Daoy (cell line): ENCODE measurements around the gene FBXL4. TPM values are rescaled to one million over a fixed set of nuclear protein-coding genes. Genes with fewer than 3 reads are reported as not detected.

Source experiments
- DNase-seq: peaks from one replicate; pipeline ENCODE4 v3.0.0-alpha.2; 2015; ENCODE audit warnings: low read depth
- total RNA-seq: library from RNA; depleted of rRNA; stranded (reverse); fragments of >200 nt; shearing (Covaris generic); gene quantifications from 2 replicates; pipeline ENCODE4 v1.2.3, GENCODE V29; 2014; rRNA removed

Gene FBXL4
- 4.7 and 8.8 TPM in 2 replicates for total RNA-seq

DNA sequence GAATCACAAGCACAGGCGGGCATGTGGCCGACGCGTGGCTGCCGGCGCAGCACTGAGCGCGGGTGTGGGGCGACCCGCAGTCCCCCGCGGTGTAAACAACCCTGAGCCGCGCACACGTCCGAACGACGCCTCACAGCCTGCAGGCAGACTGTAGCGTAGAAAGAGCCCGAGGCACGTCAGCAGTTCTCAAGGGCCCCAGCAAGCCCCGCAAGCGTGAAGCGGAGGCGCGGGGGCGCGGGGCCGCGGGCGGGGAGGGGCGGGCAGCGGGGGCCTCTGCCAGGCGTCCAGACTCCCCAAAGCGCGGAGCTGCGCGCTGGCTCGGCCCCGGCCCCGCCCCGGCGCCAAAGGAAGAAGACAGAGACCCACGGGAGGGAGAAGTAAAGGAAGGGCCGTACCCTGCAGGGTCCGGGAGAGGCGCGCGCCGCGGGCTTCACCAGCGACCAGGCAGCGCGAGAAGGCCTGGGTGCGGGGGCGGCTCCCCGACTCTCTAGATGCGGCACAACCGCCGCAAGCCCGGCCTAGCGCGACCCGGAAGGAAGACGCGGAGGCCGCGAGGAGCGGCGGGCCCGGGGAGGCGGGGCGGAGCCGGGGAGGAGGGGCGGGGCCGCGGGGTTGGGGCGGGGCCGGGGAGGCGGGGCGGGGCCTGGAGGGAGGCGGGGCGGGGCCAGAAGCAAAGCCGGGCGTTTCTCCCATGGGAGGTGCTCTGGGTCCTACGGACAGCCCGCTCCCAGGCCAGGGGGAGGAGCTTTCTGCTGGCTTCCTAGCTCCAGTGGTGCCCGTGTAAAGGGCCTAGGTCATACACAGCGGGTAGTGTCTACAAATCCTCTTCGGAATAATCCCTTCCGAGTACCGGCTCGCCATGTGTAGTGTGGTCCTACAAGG, at the start of gene FBXL4:
Gene FBXL4, minus strand, starts transcription at position 536 of the 882 bp plus-strand sequence. CDS start 20,958 bp downstream, outside the sequence.
- peak; percentile 80 for DNase-seq

DNA sequence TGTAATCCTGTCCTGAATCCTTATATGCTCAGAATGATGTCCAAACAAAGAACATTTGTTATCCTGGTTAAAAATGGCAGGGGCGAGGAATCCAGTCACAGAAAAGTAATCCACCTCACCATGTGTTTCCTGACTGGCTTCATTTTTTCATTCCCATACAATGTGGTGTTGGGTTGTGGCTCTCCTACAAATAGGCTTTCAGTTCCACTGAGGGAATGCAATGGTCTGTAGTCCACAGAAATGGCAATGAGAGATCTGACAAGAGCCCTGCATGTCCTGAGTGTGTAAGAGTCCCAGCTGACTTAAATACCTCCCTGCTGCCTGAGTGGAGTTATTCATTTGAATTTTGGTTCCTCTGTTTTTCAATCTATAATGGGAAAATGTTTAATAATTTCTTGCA, 47.4 kb upstream of the FBXL4 start:
- no peak for DNase-seq

DNA sequence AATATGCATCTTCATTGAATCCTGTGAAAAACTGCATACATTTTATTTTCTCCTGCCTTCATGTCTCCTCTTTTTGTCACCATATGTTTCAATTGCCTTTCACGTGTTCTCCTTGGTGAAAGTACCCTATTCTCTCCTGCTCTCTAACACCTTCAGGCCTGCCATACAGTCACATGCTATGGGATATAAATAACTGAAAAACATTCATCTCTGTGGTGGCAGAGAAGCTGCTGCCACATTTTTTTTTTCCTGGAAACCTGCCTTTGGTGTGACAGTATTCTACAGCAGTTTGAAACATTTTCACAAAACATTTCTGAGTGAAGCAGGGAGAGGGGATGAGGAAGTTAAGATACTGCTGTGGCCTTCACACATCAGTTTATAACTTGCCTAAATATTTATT, 44.8 kb upstream of the FBXL4 start:
- no peak for DNase-seq

DNA sequence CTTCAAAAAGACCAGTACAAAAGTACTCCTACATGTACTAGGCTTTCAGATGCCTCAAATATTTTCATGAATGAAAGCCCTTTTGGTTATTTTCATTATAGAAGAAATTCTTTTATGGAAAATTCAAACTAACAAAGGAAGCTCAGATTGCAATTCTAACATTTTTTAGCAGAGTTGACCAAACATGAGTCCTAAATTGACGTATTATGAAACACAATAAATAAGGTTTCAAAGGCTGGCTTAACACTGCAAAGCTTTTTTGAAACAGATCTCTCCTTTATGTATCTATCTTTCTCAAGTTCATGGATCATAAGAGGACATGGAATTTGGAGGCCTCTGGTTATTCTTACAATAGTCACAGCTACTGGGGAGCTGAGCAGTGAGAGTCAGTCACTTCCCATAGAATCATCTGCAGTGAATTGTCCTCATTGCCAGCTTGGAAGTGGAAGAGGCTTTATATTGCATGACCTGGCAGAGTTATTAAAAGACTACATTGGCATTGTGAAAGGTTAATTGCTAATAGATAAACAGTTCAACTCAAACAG, 38.4 kb upstream of the FBXL4 start:
- DNase-seq = no peak

DNA sequence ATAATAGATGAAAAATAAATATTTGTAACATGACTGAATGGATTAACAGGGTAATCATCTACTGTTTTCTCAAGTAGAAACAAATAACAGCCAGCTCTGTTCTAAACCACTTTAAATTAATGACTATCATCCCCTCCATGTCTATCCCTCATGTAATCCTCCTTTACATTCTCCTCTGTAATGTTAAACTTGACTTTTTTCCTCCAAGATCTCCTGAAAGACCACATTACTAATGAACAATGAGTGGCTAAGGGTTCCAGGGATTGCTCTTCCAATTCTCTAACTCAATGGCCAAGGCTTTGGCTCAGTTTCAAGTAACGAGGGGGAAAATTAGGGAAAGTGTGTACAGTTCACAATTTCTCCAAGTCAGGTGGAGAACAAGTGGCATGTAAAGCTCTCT, 37.6 kb upstream of the FBXL4 start:
- no peak for DNase-seq

DNA sequence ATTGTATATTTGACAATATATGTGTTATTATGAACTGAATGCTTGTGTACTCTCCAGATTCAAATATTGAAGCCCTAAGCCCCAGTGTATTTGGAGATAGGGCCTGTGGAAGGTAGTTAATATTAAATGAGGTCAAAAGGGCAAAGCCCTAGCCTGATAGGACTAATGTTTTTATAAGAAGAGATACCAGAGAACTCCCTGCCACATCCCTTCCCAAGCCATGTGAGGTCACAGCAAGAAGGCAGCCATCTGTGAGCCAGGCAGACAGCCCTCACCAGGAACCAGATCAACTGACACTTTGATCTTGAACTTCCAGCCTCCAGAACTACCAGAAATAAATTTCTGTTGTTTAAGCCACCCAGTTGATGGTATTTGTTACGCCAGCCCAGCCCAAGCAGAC, 36.4 kb upstream of the FBXL4 start:
- no peak for DNase-seq

DNA sequence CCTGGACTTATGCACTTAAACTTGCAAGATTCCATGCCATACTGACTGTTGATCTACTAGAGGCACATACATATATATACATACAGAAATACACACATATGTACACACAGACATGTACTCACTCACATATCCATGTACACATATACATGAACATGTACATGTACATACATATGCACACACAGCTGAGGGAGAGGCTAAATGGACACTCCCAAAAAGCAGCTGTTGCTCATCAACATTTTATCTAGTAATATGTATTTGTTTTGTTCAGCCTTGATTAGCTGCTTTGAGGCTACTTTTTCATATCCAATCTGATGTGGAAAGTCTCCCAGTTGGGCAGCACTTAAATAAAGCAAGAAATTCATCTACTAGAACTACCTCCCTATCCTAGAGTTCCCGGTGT, 33.7 kb upstream of the FBXL4 start:
- no peak for DNase-seq

DNA sequence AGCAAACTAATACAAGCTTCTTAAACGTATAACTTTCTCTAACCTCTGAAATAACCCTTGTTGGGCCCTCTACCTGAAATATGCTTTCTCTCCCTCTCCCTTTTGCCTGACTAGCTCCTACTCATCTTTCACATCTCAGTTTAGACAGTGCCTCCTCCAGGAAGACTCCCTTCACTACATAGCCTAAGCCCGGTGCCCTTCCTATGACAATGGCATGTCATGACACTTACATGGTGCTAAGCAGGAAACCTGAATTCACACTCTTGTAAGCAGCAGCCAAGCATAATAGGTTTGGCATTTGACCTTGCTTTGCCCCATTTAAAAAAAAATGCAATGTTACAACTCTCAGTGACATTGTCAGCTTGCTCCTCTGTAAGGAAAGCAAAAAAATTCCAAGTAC, 33.1 kb upstream of the FBXL4 start:
- DNase-seq = no peak

DNA sequence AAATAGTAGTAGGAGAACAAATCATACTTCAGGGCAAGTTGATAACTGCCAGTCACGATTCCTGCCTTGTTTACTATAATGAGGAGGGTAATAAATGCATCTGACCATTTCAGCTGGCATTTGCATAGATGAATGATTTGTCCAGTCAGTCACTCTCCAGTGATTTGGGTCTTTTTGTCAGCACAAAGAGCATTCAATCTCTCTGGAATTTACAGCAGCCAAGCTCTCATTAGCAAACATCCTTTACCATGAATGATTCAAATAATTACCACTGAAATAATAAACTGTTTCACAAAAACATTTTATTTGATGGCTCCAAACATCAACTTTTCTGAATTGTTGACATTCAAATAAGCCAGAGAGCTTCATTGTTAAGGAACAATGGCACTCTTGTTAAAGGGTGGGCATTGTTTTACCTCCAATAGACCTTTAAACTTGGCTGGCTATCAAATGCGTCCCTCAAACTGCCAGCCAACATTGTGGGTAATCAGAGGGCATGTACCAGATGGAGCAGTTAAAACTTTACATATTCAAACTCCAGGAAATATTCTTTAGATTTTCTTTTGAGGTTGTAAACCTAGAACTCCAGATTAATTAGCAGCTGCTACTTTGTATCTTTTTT, 30.0 kb upstream of the FBXL4 start:
- no peak for DNase-seq

DNA sequence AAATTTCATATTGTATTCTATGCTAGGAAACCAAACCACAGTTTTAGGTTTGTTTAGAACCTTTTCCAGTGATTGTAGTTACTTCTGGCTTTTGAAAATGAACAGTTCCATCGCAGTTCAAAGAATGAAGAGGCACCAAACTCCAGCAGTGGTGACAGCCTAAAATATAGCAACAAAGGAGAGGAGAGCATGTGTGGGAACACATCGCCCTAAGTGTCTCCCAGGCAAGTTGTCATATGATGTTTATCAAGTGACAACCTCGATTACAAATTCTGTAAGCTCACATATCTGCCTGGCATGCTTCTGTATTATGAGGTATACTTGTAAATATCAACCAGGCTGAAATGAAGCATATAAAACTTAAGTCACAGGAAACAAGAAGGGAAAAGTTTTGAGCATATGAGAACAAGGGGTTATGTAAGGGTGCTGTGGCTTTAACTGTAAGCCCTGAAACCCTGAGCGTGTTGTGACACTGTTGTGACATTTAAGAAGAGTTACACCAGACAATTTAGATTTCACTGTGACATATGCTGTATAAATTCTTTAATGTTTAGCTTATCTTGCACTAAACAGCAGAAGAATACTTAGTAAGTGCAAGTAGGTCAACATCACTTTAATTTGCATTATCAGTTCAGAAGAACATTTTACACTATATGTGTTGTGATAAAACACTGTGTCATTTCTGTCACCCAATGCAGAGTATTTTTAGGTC, 29.1 kb upstream of the FBXL4 start:
- no peak for DNase-seq

DNA sequence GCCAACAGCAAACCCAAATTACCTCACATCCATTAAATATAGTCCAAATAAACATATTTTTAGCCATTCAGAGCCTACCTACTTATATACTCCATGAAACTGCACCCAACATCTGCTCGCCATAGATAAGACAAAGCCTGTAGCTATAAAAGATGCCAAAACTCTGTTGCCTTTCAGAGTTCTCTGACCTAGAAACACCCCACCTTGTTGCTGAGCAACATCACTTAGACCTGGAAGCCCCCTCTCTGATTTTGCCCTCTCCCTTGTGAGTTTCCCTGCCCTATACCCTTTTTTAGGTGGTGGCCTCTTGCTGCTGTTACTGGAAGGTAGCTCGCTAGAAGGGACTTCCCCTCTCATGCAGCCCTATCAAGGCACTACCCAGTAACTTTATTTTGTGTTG, 27.7 kb upstream of the FBXL4 start:
- no peak for DNase-seq

DNA sequence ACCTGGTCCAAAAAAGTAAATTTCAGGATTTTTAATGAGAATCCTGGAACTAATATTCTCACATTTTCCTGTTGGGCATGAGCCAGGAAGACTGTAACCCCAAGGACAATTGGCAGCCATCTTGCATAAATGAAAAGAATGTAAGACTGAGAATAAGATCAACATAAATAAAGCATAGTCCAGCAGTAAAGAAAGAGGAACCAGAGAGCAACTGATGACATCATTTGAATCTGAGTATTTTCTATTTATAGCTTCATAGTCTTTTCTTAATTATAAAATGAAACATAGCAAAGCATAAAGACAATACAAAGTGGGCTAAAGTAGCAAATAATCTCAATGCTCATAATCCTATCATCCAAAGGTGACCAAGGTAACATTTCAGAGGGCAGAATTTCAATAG, 26.6 kb upstream of the FBXL4 start:
- DNase-seq = no peak

DNA sequence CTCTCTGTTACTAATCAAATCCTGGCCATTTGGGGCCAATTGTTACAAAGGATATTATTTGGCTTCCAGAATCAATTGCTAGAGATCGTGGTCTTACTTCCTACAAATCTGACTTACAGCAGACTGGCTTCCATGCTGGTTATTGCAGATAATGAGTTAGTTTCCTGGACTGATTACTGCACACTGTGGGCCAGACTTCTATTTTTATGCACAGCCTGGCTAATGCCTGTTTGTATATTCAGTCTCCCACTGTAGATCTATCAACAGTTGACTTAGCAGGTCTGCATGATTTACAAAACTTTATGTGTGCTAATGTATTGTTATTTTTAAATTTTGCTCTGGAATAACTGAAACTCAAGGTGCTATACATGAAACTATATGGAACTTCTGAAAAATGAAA, 25.8 kb upstream of the FBXL4 start:
- DNase-seq = no peak

DNA sequence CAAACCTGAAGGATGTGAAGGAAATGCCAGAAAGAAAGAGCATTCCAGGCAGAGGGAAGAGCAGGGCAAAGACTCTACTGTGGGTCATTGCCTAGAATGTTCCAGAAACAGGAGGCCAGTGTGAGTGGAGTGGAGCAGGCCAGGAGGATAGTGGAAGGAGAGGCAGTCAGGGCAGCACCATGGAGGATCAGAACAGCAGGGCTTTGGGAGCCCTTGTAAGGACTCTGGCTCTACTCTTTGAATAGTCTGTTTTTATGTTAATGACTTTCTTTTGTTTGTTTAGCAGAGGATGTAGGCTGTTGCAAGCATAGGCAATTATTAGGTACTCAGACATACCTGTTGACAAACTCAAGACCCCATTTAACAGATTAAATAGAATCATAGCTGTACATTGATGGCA, 23.6 kb upstream of the FBXL4 start:
- DNase-seq = no peak

DNA sequence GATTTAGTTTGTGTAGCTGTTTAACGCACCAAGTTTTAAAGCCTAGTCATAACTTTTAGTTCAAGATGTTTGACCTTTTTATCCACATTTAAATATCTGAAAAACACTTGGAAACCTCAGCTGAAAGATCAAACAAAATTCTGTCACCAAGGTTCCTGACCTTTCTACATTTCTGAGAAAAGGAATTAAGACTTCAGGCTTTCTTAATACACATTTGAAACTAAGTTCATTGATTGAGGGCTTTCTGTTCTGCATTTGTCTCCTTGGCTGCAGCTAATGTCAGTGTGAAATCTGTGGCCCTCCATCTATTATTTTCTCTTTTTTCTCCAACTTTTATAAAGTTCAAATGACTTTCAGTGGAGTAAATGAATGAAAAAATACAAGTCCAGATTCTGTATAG, 22.7 kb upstream of the FBXL4 start:
- no peak for DNase-seq

DNA sequence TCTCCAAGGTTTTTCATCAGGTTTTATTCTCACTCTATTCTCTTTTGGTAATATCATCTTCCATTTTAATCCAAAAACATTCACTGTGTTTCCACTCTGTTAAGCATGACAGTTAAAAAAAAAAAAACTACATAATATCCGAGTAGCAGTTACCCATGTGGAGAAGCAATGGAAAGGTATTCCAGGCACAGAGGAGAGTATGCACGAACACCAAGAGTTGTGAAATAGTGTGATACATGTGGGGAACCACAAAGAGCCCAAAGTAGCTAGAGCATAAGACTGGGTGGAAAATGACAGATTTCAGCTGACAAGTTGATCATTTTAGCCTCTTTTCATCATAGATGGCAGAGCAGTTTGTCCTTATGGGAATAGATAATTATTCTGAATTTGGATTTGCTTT, 19.9 kb upstream of the FBXL4 start:
- DNase-seq = no peak

DNA sequence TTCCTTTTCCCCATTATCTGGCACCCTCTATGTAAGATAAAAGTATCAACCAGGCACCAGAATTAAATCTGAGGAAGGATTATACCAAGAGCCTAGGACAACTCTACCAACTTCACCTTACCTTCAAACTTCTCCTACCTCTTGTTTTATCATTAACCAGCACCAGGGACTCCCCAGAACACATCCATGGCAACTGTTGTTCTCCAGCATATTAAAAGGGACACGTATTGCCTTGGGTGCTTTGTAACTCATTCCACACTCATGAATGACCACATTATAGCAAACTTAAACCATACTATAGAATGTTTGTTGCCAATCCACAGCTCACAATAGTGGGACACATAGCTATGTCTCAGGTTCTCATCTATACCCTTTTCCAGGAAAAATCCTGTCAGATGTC, 11.9 kb upstream of the FBXL4 start:
- no peak for DNase-seq

DNA sequence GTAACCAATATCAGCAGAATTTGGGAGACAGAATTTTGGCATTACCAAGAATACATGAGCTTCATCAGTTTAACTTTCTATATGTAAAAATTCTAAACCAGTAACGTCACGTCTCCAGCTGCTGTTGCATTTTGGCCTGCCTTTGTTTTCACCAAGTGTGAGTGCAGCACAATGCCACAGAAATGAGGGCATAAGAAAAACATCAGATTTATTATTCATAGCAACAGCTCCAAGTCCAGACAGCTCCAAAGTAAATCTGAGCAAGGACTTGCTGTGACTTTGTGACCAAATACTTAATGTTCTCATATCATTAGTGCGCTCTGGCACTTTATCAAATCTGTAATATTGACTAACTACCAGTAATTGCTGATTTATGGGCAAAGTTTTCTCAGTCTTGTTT, 11.0 kb upstream of the FBXL4 start:
- DNase-seq = no peak

DNA sequence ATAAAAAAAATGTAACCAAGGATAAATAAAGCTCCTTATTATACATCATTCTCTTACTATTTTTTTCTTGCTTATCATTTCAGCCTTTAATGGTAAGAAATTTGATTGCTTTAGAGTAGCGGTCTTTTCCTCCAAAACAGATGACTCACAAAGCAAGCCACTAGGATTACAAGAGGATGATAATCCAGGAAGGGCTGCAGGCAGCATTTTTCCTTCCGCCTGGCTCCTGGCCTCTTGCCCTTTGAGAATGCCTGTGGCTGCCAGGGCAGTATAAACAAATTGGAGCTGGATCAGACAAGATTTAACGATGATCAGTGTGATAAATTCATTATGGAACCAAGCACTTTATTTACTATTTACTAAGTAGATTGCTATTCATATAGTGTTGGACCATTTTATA, 9.7 kb upstream of the FBXL4 start:
- peak; percentile 56 for DNase-seq

DNA sequence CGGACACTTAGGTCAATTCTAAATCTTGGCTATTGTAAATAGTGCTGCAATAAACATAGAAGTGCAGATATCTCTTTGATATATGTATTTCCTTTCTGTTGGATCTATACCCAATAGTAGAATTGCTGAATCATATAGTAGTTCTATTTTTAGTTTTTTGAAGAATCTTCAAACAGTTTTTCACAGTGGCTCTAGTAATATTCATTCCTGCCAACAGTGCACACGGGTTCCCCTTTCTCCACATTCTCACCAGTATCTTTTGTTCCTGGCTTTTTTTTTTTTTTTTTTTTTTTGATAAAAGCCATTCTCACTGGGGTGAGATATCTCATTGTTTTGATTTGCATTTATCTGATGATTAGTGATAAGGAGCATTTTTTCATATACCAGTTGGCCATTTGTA, 1.8 kb upstream of the FBXL4 start:
- no peak for DNase-seq

DNA sequence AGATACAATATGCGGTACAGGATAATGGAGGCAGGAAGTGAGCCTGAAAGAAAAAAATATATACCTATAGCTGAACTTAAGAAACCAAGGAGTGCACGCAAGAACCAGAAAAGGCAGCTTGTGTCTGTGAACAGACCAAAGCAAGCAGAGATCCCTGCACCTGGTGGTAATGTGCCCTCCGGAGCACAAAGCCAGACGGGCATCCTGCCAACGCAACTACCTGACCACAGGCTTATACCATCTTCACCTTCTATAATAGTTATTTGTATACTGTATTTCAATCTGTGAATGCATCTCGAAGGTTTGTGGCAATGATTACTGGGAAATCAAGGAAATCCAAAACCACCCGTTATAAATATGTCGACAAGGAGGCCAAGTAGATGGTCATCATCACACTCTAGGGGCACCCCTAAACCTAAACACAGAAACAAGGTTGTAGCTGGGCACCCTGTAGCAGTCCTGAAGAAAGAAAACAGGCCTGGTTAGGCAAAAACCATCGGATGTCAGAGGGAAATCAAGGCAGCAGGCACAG, 801 bp downstream of the FBXL4 start:
- peak; percentile 38 for DNase-seq

DNA sequence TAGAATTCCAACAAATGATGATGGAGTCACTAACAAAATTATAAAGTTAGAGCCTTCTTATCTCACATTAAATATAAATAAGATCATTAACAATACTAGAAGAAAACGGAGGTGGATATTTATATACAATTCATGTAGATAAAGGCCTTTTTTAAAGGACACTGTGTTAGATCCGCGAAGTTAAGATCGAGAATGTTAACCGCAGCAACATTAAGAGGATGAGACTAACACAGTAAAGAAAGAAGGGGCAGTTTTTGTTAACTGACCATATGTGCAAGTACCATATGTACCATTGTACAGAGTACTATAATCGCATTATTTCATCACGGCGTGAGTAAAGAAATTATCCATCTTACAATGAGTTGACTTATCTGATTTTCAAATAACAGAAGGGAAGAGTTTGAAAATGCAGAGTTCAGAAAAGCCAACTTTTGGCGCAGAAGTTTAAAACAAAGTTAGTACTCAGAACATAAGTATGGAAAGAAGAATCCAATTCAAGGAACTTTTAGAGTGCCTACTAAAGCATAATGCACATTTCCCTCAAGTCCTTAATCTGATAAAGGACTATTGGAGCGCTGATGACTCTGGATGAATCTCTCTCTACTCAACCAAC, 1.4 kb downstream of the FBXL4 start:
- no peak for DNase-seq
